H9 (cell line): Measurements from ENCODE around the gene PGBD5. TPM values are rescaled to one million over a fixed set of nuclear protein-coding genes. Genes with fewer than 3 reads are reported as not detected.

Experiments
- DNase-seq: peaks from one replicate; pipeline ENCODE4 v3.0.0-alpha.2; 2017
- H2AFZ ChIP-seq: one replicate; pipeline ENCODE4 v1.6.1; 2013; ENCODE audit warnings: mild to moderate bottlenecking, low read length, control low read depth, moderate library complexity
- H2AK5ac ChIP-seq: 2 replicates; pipeline ENCODE4 v1.6.1; 2013; ENCODE audit warnings: low read length, control low read depth, mixed read lengths; ENCODE audit not compliant: insufficient read length
- H2BK120ac ChIP-seq: one replicate; pipeline ENCODE4 v1.6.1; 2013; ENCODE audit warnings: low read depth, mild to moderate bottlenecking, low read length, control low read depth, inconsistent platforms; ENCODE audit not compliant: poor library complexity, severe bottlenecking
- H2BK12ac ChIP-seq: 2 replicates; pipeline ENCODE4 v1.6.1; 2013; ENCODE audit warnings: low read length, control low read depth, mixed read lengths, low read depth; ENCODE audit not compliant: insufficient read length
- H2BK15ac ChIP-seq: 2 replicates; pipeline ENCODE4 v1.6.1; 2013; ENCODE audit warnings: low read depth, low read length, control low read depth
- H2BK20ac ChIP-seq: one replicate; pipeline ENCODE4 v1.6.1; 2013; ENCODE audit warnings: low read depth, mild to moderate bottlenecking, low read length, control low read depth, inconsistent platforms; ENCODE audit not compliant: poor library complexity, severe bottlenecking
- H2BK5ac ChIP-seq: 2 replicates; pipeline ENCODE4 v1.6.1; 2013; ENCODE audit warnings: low read length, control low read depth, mixed read lengths; ENCODE audit not compliant: insufficient read length
- H3K14ac ChIP-seq: 2 replicates; pipeline ENCODE4 v1.6.1; 2013; ENCODE audit warnings: low read length, control low read depth; ENCODE audit not compliant: insufficient read depth
- H3K18ac ChIP-seq: 2 replicates; pipeline ENCODE4 v1.6.1; 2013; ENCODE audit warnings: low read depth, mild to moderate bottlenecking, mixed read lengths, low read length, control low read depth; ENCODE audit not compliant: insufficient read length
- H3K23ac ChIP-seq: 2 replicates; pipeline ENCODE4 v1.6.1; 2013; ENCODE audit warnings: low read length, control low read depth, mixed read lengths, low read depth; ENCODE audit not compliant: insufficient read length
- H3K23me2 ChIP-seq: 2 replicates; pipeline ENCODE4 v1.6.1; 2013; ENCODE audit warnings: low read depth, mild to moderate bottlenecking, mixed read lengths, low read length, control low read depth; ENCODE audit not compliant: insufficient read length, poor library complexity, severe bottlenecking
- H3K27ac ChIP-seq: 2 replicates; pipeline ENCODE4 v1.5.1; 2013; ENCODE audit warnings: low read length, control low read depth, mixed read lengths, low read depth; ENCODE audit not compliant: insufficient read length
- H3K27me3 ChIP-seq: 2 replicates; pipeline ENCODE4 v1.6.1; 2013; ENCODE audit warnings: low read length, control low read depth, inconsistent platforms; ENCODE audit not compliant: insufficient read depth
- H3K4ac ChIP-seq: 2 replicates; pipeline ENCODE4 v1.6.1; 2013; ENCODE audit warnings: low read depth, mild to moderate bottlenecking, control low read depth, inconsistent platforms, low read length, moderate library complexity
- H3K4me1 ChIP-seq: 2 replicates; pipeline ENCODE4 v1.6.1; 2013; ENCODE audit warnings: low read length, control low read depth, inconsistent platforms; ENCODE audit not compliant: insufficient read depth
- H3K4me2 ChIP-seq: 2 replicates; pipeline ENCODE4 v1.6.1; 2013; ENCODE audit warnings: low read length, control low read depth, mixed read lengths; ENCODE audit not compliant: insufficient read length, insufficient read depth
- H3K56ac ChIP-seq: 2 replicates; pipeline ENCODE4 v1.6.1; 2013; ENCODE audit warnings: low read depth, mild to moderate bottlenecking, mixed read lengths, low read length, control low read depth; ENCODE audit not compliant: insufficient read length
- H3K79me1 ChIP-seq: 2 replicates; pipeline ENCODE4 v1.6.1; 2013; ENCODE audit warnings: low read depth, mild to moderate bottlenecking, moderate library complexity, low read length, control low read depth, inconsistent platforms; ENCODE audit not compliant: insufficient read depth, poor library complexity, severe bottlenecking
- H3K79me2 ChIP-seq: 2 replicates; pipeline ENCODE4 v1.6.1; 2013; ENCODE audit warnings: low read length, control low read depth, inconsistent platforms; ENCODE audit not compliant: insufficient read depth
- H3K9ac ChIP-seq: 2 replicates; pipeline ENCODE4 v1.6.1; 2013; ENCODE audit warnings: low read length, control low read depth, mixed read lengths; ENCODE audit not compliant: insufficient read length; ENCODE audit errors: extremely low read depth
- H3K9me3 ChIP-seq: one replicate; pipeline ENCODE4 v1.6.1; 2013; ENCODE audit warnings: low read depth, low read length, inconsistent platforms; ENCODE audit not compliant: control insufficient read depth
- H3T11ph ChIP-seq: one replicate; pipeline ENCODE4 v1.6.1; 2013; ENCODE audit warnings: mild to moderate bottlenecking, low read length, control low read depth, inconsistent platforms
- H4K20me1 ChIP-seq: one replicate; pipeline ENCODE4 v1.6.1; 2013; ENCODE audit not compliant: control insufficient read depth, insufficient read length, insufficient read depth
- H4K5ac ChIP-seq: 2 replicates; pipeline ENCODE4 v1.6.1; 2013; ENCODE audit warnings: low read depth, mild to moderate bottlenecking, mixed read lengths, low read length, control low read depth; ENCODE audit not compliant: insufficient read length
- H4K8ac ChIP-seq: replicated peaks from 2 replicates; pipeline ENCODE4 v1.6.1; 2013; ENCODE audit warnings: low read length, control low read depth, mixed read lengths, low read depth; ENCODE audit not compliant: insufficient read length
- H4K91ac ChIP-seq: 2 replicates; pipeline ENCODE4 v1.6.1; 2013; ENCODE audit warnings: low read depth, mild to moderate bottlenecking, moderate library complexity, mixed read lengths, low read length, control low read depth; ENCODE audit not compliant: insufficient read length
- H3K27ac Mint-ChIP-seq, 3 experiments: 2 replicates in 2 of 3; 3 replicates in 1 of 3; pipeline ENCODE4 v1.8.0; 2020 to 2021; ENCODE audit warnings: mixed read lengths in 3 of 3, mild to moderate bottlenecking in 1 of 3, moderate library complexity in 1 of 3
- H3K27me3 Mint-ChIP-seq: 2 replicates; pipeline ENCODE4 v1.8.0; 2021; ENCODE audit warnings: low read depth, mild to moderate bottlenecking, moderate library complexity, mixed read lengths
- H3K36me3 Mint-ChIP-seq, 3 experiments: 2 replicates in 2 of 3; 3 replicates in 1 of 3; pipeline ENCODE4 v1.8.0; 2020 to 2021; ENCODE audit warnings: low read depth in 3 of 3, mixed read lengths in 3 of 3; ENCODE audit not compliant: insufficient read depth in 1 of 3
- H3K4me1 Mint-ChIP-seq, 2 experiments: 2 replicates each; pipeline ENCODE4 v1.8.0; 2020; ENCODE audit warnings: mixed read lengths in 2 of 2
- H3K4me3 Mint-ChIP-seq, 2 experiments: 2 replicates in 1 of 2; 3 replicates in 1 of 2; pipeline ENCODE4 v1.8.0; 2020 to 2021; ENCODE audit warnings: mild to moderate bottlenecking in 2 of 2, mixed read lengths in 2 of 2, moderate library complexity in 1 of 2
- H3K9me3 Mint-ChIP-seq, 2 experiments: 2 replicates in 1 of 2; 3 replicates in 1 of 2; pipeline ENCODE4 v1.8.0; 2020; ENCODE audit warnings: mild to moderate bottlenecking in 2 of 2, mixed read lengths in 2 of 2, moderate library complexity in 1 of 2
- whole genome bisulfite sequencing: extraction: QIAGEN DNeasy Blood & Tissue Kit; methylation state at CpG from one replicate; pipeline ENCODE4 v1.1.7; 2013; ENCODE audit warnings: missing lambda C conversion rate, low lambda C conversion rate, mixed read lengths; ENCODE audit not compliant: insufficient read length; ENCODE audit errors: extremely low coverage; 5-methylcytosine and 5-hydroxymethylcytosine counted together
- total RNA-seq: library from RNA; stranded (reverse); gene quantifications from 2 replicates; pipeline ENCODE4 v1.2.1, GENCODE V29; 2021
- TF ChIP-seq, protein P1 (sequence below): fragments of 200-600 bp; sonication (generic); conservative IDR thresholded peaks from 3 replicates; pipeline ENCODE4 v1.8.0; 2021; ENCODE audit warnings: antibody characterized with exemption, mild to moderate bottlenecking

The PGBD5 gene
- total RNA-seq, 1 experiment from 2014 or later = 19.1 TPM

DNA sequence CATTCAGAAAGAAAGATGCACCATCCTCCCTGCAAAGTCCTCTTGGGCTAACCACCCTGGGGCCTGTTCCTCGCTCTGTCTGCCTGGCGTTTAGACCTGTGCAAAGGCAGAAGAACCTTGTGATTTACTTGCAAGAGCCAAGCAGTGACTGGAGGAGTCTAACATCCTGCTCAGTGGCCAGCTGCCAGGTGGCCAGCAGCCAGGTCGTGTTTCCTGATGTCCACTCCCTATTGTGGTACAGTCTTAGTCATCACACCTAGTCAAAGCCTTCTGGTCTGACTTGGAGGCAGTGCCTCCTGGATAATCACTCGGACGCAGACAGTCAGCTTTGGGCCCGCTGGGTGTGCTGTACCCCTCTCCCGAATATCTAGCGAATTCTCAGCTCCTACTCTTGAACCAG, 118.1 kb downstream of the PGBD5 start:
- Histone ChIP-seq H3K14ac (no peak overlapping the region), H3K18ac (no peak overlapping the region), H3K27me3 (no peaks in the 10 kb centered on the region), H2AFZ (no peak overlapping the region), H3K9me3 (no peaks in the 10 kb centered on the region), H2BK120ac (no peak overlapping the region), H2BK15ac (no peak overlapping the region), H3K23ac (no peak overlapping the region), H4K20me1 (no peaks in the 10 kb centered on the region), H2AK5ac (no peak overlapping the region), H3K9ac (no peak overlapping the region), H3K4me2 (no peak overlapping the region), H3K27ac (no peak overlapping the region), H2BK5ac (no peak overlapping the region), H3T11ph (no peak overlapping the region), H4K8ac (no peak overlapping the region), H3K79me2 (no peaks in the 10 kb centered on the region), H2BK12ac (no peak overlapping the region), H3K23me2 (peaks cover 3% of the 10 kb centered on the region), H3K79me1 (no peaks in the 10 kb centered on the region), H3K4me1 (no peaks in the 10 kb centered on the region), H4K91ac (no peak overlapping the region), H4K5ac (no peak overlapping the region), H2BK20ac (no peak overlapping the region), H3K56ac (no peak overlapping the region), H3K4ac (no peak overlapping the region)
- H3K4me1 Mint-ChIP-seq = peaks cover 10 to 11% of the 10 kb centered on the region in 2 experiments
- H3K9me3 Mint-ChIP-seq = no peaks in the 10 kb centered on the region
- WGBS = no CpG with 5 or more reads among the region's 8 CpGs
- TF ChIP-seq, protein P1, sequence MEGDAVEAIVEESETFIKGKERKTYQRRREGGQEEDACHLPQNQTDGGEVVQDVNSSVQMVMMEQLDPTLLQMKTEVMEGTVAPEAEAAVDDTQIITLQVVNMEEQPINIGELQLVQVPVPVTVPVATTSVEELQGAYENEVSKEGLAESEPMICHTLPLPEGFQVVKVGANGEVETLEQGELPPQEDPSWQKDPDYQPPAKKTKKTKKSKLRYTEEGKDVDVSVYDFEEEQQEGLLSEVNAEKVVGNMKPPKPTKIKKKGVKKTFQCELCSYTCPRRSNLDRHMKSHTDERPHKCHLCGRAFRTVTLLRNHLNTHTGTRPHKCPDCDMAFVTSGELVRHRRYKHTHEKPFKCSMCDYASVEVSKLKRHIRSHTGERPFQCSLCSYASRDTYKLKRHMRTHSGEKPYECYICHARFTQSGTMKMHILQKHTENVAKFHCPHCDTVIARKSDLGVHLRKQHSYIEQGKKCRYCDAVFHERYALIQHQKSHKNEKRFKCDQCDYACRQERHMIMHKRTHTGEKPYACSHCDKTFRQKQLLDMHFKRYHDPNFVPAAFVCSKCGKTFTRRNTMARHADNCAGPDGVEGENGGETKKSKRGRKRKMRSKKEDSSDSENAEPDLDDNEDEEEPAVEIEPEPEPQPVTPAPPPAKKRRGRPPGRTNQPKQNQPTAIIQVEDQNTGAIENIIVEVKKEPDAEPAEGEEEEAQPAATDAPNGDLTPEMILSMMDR = no peak
- no peak for DNase-seq
- no peak overlapping the region for H3K4me3 Mint-ChIP-seq
- no peaks in the 10 kb centered on the region for H3K27me3 Mint-ChIP-seq
- no peak overlapping the region; a peak in 1 of 7 replicates for H3K27ac Mint-ChIP-seq
- H3K36me3 Mint-ChIP-seq = no peaks in the 10 kb centered on the region; a peak in 1 of 7 replicates
